ES-I3 (cell line): ENCODE measurements around the gene METTL3.
A peak's percentile ranks its signal among the peaks of the same experiment; 100 is the strongest.

Experiments used
- H3K36me3 ChIP-seq: 2 replicates; pipeline ENCODE4 v1.6.1; 2013; ENCODE audit warnings: mild to moderate bottlenecking, low read length, control low read depth, moderate library complexity; ENCODE audit not compliant: insufficient read depth
- H3K4me1 ChIP-seq: 2 replicates; pipeline ENCODE4 v1.6.1; 2013; ENCODE audit warnings: mild to moderate bottlenecking, control low read depth, low read length; ENCODE audit not compliant: insufficient read depth
- H3K9ac ChIP-seq: 2 replicates; pipeline ENCODE4 v1.6.1; 2013; ENCODE audit warnings: low read depth, mild to moderate bottlenecking, low read length, moderate library complexity
- H3K9me3 ChIP-seq: 2 replicates; pipeline ENCODE4 v1.6.1; 2013; ENCODE audit warnings: mild to moderate bottlenecking, low read length, moderate library complexity; ENCODE audit not compliant: control insufficient read depth, insufficient read depth

The METTL3 gene

DNA sequence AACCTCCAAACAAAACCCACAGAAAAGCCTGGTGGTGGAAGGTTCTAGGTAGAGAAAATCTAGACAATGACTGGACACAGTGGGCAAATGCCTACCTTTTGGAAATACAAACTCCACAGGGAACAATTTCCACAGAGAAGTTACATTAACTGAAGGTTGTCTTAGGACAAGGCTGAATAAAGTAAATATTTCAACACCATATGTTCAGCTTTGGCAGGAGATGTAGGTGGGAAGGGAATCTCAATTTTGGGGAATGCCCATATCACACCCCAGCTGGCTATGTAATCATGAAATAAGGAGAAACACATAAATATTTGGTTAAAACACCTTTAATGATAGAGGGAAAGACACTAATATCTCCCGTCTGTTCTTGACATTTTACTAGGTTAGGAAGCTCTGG is 9.6 kb upstream of the METTL3 start:
- Histone ChIP-seq H3K9me3 (no peaks in the 10 kb centered on the region), H3K9ac (no peak overlapping the region), H3K4me1 (peaks cover 2% of the 10 kb centered on the region), H3K36me3 (peaks cover 20% of the 10 kb centered on the region)

DNA sequence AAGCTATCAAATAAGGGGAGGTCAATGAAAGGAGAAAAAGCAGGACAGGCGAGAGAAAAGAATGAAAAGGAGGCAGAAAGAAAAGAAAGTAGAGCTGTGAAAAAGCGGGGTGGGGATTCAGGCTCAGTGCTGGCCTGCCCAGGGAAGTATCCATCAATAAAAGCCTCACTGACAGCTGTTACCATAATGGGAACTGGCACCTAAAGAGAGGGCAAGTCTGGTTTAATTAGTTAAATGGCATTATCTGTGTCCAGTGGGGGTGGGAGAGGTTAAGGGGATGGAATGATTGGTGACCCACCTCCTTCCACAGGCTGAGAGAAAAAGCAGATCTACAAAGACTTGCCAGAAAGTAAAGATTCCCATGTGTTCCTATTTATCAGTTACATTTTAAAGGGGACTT is 7.6 kb upstream of the METTL3 start:
- Histone ChIP-seq H3K36me3 (peaks cover 11% of the 10 kb centered on the region), H3K4me1 (peaks cover 7% of the 10 kb centered on the region; the same call in 1 of the 2 replicates), H3K9me3 (no peaks in the 10 kb centered on the region), H3K9ac (no peak overlapping the region)

DNA sequence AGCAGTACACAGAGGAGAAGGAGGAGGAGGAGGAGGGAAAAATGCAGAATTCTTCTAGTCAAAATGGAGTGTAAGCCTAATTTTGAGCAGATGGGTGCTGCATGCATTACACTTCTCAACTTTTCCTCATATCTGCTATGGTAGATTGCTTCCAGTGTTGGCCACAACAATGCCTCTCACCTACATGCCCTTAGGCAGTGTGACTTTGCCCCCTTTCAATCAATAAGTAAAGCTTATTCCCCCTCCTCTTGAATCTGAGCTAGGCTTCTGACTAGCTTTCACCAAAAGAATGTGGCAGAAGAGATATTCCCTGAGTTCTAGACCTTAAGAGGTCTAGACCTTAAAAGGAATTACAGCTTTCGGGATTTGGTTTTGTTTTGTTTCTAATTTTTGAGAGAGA is 3.2 kb upstream of the METTL3 start:
- peaks cover 7% of the 10 kb centered on the region; the same call in 1 of the 2 replicates for H3K4me1 ChIP-seq
- no peaks in the 10 kb centered on the region for H3K36me3 ChIP-seq
- H3K9me3 ChIP-seq, result no peaks in the 10 kb centered on the region
- H3K9ac ChIP-seq, result no peak overlapping the region

DNA sequence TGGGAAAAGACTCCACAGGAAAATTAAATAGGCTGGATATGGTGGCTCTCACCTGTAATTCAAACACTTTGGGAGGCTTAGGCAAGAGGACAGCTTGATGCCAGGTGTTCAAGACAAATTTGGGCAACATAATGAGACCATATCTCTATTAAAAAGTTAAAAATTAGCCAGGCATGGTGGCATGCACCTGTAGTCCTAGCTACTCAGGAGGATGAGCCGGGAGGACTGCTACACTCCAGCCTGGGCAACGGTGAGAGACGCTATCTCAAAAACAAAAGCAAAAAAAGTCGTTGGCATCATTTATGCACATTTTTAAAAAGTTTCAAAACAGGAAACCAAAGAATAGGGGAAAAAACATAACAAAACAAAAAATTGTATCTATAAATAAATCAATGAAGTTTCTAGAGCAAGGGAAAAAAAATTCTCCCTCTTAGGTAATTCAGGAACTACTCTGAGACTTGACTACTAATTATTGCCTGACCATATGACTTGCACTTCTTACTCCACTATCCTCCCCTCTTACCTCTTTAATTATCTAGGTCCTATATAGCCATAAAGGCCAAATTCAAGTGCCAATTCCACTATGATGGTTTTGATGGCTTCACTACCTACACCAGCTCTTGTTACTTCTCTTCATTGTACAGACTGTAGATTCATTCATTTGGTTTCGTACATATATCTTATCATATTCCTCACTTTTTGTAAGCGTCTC is 1.6 kb downstream of the METTL3 start:
- no peaks in the 10 kb centered on the region; the same call in 1 of the 2 replicates for H3K36me3 ChIP-seq
- H3K4me1 ChIP-seq, result peaks cover 7% of the 10 kb centered on the region; the same call in 1 of the 2 replicates

DNA sequence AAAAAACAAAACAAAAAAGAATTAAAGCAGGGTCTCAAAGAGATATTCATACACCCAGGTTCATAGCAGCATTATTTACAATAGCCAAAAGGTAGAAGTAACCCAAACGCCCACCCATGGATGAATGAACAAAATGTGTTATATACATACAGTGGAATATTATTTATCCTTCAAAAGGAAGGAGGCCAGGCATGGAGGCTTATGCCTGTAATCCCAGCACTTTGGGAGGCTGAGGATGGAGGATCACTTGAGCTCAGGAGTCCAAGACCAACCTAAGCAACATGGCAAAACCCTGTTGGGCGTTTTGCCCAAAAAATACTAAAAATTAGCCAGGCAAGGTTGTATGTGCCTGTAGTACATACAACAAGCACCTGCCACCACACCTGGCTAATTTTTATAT is 4.6 kb downstream of the METTL3 start:
- Histone ChIP-seq H3K36me3 (peaks cover 8% of the 10 kb centered on the region; the same call in 1 of the 2 replicates), H3K9ac (no peak overlapping the region), H3K4me1 (no peaks in the 10 kb centered on the region), H3K9me3 (no peaks in the 10 kb centered on the region)

More for the DNA sequence above, 1.6 kb downstream of the METTL3 start:
- Histone ChIP-seq H3K9ac (peak overlapping the region; percentile 89; the same call in 1 of the 2 replicates), H3K9me3 (no peaks in the 10 kb centered on the region)

DNA sequence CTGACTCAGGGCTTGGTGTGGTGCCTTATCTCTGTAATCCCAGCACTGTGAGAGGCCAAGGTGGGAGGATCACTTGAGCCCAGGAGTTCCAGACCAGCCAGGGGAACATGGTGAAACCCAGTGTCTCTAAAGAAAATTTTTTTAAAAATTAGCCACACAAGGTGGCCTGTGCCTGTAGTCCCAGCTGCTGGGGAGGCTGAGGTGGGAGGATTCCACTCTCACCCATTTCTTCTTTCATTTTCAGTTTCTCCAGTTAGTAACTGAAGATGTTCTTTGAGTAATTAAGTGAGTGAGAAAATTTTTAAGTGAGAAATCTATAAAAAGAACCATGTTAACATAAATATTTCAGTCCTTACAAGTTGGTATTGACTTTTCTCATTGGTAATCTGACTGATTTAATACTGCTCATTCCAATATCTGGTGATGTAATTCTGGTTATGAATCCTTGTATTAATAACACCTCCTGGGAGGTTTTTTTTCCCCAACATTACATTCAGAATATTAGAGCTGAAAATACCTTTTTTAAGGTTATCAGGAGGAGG is 6.1 kb downstream of the METTL3 start:
- peaks cover 15% of the 10 kb centered on the region for H3K36me3 ChIP-seq
- no peaks in the 10 kb centered on the region for H3K4me1 ChIP-seq
- no peak overlapping the region for H3K9ac ChIP-seq
- no peaks in the 10 kb centered on the region for H3K9me3 ChIP-seq

DNA sequence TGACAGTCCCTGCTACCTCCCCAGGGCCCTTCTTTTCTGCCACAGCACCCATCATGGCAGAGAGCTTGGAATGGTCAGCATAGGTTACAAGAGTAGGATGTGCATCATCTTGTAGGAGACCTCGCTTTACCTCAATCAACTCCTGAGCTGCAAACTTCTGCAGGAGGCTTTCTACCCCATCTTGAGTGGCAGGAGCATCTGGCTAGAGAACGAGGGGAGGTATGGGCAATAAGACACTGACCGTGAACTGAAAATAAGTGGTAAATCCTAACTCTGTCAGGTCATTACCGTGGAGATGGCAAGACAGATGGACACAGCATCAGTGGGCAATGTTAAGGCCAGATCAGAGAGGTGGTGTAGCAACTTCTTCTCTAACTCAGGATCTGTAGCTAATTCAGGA is 7.8 kb downstream of the METTL3 start:
- Histone ChIP-seq H3K9me3 (no peaks in the 10 kb centered on the region), H3K9ac (no peak overlapping the region), H3K36me3 (peaks cover 21% of the 10 kb centered on the region), H3K4me1 (peaks cover 4% of the 10 kb centered on the region; the same call in 1 of the 2 replicates)

DNA sequence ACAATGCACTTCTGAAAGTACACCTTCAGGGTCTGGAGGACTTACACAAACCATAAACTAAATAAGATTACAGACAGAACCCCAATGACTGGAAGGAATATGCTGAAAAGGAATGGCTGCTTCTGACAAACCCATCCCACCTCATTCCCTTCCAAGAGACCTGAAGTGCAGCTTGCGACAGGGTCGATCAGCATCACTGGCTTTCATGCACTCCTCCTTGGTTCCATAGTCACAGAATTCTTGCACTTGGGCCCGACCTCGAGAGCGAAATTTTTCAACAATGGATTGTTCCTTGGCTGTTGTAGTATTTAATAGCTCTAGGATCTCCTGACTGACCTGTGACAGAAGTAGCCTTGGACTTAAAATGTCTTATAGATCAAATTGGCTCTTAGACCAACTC is 9.6 kb downstream of the METTL3 start:
- H3K9me3 ChIP-seq, result no peaks in the 10 kb centered on the region
- H3K36me3 ChIP-seq, result peaks cover 25% of the 10 kb centered on the region

DNA sequence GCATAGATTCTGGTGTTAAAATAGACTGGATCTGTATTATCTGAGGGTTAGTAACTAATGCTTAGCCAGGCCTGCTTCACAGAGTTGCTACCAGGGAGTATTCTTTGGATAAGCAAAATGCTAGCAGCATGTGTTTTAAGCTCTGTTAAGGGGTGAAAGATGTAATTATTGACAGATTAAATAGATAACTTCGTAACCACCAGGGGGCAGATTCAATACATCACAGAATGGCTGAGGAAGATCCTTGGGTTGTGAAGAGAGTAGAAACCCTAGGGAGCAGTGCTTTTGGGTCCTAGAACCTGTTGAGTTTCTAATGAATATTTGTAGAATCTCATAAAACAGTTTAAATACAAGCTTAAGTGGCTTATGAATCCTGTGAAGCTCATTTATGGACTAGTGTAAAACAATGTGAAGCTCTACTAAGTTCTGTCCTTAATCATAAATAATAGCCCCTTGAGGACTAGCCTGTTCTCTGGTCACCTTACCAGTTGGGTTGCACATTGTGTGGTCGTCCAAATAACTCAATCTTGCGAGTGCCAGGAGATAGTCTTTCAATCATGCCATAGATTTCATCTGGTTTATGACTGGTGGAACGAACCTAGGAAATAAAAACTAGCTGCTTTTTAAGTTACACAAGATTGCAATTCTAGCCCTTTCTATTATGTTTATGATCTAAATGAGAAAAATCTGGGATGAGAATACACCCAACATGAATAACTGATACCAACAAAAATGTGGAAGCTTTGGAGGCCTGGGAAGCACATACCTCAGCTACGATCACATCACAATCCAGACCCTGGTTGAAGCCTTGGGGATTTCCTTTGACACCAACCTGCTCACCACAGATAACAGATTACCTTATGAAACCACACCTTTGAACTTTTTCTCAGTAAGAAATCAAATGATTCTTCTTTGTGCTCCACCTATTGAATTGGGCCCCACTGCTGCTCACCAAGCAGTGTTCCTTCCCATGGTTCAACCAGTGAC is 12.3 kb downstream of the METTL3 start:
- peaks cover 37% of the 10 kb centered on the region for H3K36me3 ChIP-seq

More for the DNA sequence above, 9.6 kb downstream of the METTL3 start:
- H3K9ac ChIP-seq, result no peak overlapping the region
- H3K4me1 ChIP-seq, result peaks cover 4% of the 10 kb centered on the region; the same call in 1 of the 2 replicates

DNA sequence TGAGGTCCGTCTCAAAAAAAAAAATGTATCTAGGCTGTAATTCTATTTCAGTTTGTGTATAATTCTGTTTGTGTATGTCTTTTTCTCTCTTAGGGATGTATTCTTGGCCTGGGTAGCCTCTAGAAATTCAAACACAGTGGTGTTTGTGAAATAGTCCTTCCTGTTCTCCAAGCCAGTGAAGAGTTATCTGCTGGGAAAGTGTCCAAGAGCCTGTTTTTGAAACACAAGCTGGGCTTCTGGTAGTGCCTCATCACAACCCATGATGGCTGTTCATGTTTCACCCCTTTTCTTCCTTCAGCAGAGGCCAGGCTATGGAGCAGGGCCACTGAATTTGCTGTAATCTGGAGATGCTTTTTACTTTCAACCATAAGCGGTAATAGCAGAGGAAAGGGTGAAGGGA is 14.7 kb downstream of the METTL3 start:
- Histone ChIP-seq H3K36me3 (peaks cover 41% of the 10 kb centered on the region), H3K4me1 (peaks cover 11% of the 10 kb centered on the region; the same call in 1 of the 2 replicates), H3K9ac (no peak overlapping the region), H3K9me3 (no peaks in the 10 kb centered on the region)

More for the DNA sequence above, 12.3 kb downstream of the METTL3 start:
- H3K9ac ChIP-seq, result no peak overlapping the region
- H3K4me1 ChIP-seq, result peaks cover 11% of the 10 kb centered on the region; the same call in 1 of the 2 replicates
- H3K9me3 ChIP-seq, result no peaks in the 10 kb centered on the region

DNA sequence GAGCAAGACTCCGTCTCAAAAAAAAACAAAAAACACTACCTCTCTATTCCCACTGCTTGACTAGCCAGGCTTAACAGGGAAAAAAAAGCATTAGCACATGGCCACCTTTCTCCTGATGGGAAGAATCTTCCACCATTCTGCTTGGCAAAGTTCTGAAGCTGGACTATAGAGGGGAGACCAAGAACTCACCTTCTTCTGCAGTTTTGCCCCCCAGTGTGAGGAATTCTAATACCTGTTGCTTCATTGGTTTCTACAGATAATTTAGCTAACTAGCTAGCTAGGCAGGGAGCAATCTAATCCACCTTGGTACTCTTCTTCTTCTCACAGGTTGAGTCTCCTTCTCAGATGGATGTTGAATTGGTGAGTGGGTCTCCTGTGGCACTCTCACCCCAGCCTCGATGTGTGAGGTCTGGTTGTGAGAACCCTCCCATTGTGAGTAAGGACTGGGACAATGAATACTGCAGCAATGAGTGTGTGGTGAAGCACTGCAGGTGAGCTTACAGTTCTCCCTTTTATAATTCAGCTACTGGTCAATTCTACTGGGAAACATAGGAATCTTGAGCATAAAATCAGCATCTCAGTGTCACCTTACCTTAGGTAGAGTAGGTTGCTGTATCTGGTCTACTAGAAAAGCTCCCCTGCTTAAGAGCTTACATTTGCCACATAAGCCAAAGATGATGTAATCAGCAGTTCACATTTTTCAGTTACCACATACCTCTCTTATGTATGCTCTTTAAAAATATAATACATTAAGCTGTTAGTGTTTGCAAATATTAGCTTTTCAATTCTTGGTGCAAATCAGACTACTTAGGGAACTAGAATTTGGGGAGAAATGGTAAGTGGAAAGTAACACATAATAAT is 16.0 kb downstream of the METTL3 start:
- H3K36me3 ChIP-seq, result peaks cover 36% of the 10 kb centered on the region

DNA sequence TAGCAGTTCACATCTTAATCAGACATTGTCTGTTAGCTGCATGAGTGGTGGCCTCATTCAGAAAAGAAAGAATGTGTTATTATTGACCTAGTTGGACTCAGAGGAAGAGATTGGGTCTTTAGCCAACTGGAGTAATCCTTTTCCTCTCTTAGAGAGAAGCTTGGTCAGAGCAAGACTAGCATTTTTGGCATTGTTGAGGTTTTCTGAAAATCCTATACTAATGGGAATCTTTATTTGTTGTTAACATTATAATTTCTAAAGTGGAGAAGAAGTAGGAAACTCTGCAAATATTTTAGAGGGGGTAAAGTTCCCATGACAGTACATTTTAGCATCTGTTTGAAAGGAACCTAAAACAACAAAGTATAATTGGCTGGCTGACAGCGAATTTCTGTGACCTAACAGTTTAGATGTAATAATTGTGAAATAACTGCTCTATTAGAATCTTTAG is 24.5 kb downstream of the METTL3 start:
- Histone ChIP-seq H3K9ac (no peak overlapping the region), H3K4me1 (no peaks in the 10 kb centered on the region), H3K9me3 (no peaks in the 10 kb centered on the region), H3K36me3 (peaks cover 5% of the 10 kb centered on the region)

More for the DNA sequence above, 16.0 kb downstream of the METTL3 start:
- Histone ChIP-seq H3K9me3 (no peaks in the 10 kb centered on the region), H3K4me1 (peaks cover 11% of the 10 kb centered on the region; the same call in 1 of the 2 replicates), H3K9ac (no peak overlapping the region)

DNA sequence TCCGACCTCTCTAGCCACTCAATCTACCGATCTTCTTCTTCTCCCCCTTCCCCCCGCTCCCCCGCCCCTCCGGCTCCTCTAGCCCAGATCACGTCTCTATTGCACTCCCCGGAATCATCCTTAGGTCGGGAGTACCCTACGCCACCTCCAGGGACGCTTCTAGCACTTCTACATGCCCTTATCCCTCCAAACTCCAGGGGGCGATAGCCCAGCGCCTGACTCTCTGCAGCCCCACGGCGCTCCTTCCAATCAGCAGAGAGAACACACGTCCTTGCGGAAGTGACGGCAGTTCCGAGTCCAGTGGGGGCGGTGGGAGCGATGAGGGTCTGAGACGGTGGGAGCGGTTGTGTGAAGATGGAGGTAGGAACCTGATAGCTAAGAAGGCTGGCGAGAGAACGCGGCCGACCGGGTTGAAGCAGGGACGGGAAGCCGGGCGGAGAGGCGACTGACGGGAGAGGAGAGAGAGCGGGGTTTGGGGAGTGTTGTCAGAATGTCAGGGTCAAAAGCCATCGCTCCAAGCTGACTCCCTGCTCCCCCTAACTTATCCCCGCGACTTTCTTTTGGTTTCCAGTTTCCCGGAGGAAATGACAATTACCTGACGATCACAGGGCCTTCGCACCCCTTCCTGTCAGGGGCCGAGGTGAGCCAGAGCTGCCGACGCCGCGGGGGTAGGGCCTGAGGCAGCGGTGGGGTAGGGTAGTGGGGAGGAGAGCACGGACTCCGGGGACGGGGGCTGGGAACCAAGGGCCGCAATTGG is 34.0 kb downstream of the METTL3 start, which contains the start of the genes RAB2B and TOX4:
RAB2B (minus strand) TSS at position 35 of the 757 bp plus-strand sequence. CDS start 87 bp downstream, outside the sequence.
TOX4 (plus strand) TSS at position 271 of the 757 bp plus-strand sequence; CDS start at position 355, 84 bp downstream.
- Histone ChIP-seq H3K9me3 (no peaks in the 10 kb centered on the region; the same call in 1 of the 2 replicates), H3K4me1 (no peaks in the 10 kb centered on the region), H3K9ac (peak within 1 kb of the TSS; percentile 74), H3K36me3 (peaks cover 3% of the 10 kb centered on the region; the same call in 1 of the 2 replicates)
